Endothelial cell of umbilical vein (primary cell): ENCODE measurements around the gene RPL41. TPM values are rescaled to one million over a fixed set of nuclear protein-coding genes. Genes with fewer than 3 reads are reported as not detected.

Experiments used
- BruUV-seq: library from RNA; stranded (reverse); fragments of 400-500 nt; replicated peaks from 2 replicates; lab custom pipeline; 2021; lab: Mats Ljungman, UMichigan
- CTCF ChIA-PET: fragments of 300-600, 350-600 bp; sonication (Branson Sonifier 250); formaldehyde crosslinking; loops from one replicate; lab custom pipeline; 2021; ENCODE audit warnings: antibody characterized with exemption, inconsistent platforms; lab: Charles Lee
- POLR2A ChIA-PET: fragments of 300-600, 350-600 bp; sonication (Branson Sonifier 250); formaldehyde crosslinking; loops from one replicate; lab custom pipeline; 2021; ENCODE audit warnings: antibody characterized with exemption, inconsistent platforms; lab: Charles Lee
- DNase-seq: peaks from one replicate; pipeline ENCODE4 v3.0.0-alpha.2; 2011; ENCODE audit warnings: low read depth, low spot score
- FAIRE-seq: peaks from 2 replicates; lab custom pipeline; 2011; peaks lifted over from hg19 to GRCh38; lab: Jason Lieb, UNC
- H2AFZ ChIP-seq: 2 replicates; pipeline ENCODE4 v1.6.0; 2012; ENCODE audit warnings: low read depth, low read length, control low read depth, inconsistent platforms
- H3K27ac ChIP-seq: 2 replicates; pipeline ENCODE4 v1.5.1; 2011; ENCODE audit warnings: low read depth, mild to moderate bottlenecking, control low read depth, low read length, moderate library complexity; ENCODE audit not compliant: insufficient read depth
- H3K27me3 ChIP-seq, 2 experiments: 2 replicates each; pipeline versions ENCODE4 v1.6.0 to v1.6.1; 2011; ENCODE audit warnings: low read length in 2 of 2, mixed read lengths in 1 of 2; ENCODE audit not compliant: control insufficient read depth in 2 of 2, insufficient read depth in 2 of 2
- H3K36me3 ChIP-seq, 2 experiments: 2 replicates in 1 of 2; 3 replicates in 1 of 2; pipeline ENCODE4 v1.5.1; 2011; ENCODE audit warnings: low read length in 2 of 2, mild to moderate bottlenecking in 1 of 2, moderate library complexity in 1 of 2; ENCODE audit not compliant: control insufficient read depth in 2 of 2, insufficient read depth in 2 of 2; ENCODE audit errors: extremely low read depth in 1 of 2
- H3K4me1 ChIP-seq: 3 replicates; pipeline ENCODE4 v1.5.1; 2011; ENCODE audit warnings: mild to moderate bottlenecking, low read length; ENCODE audit not compliant: control insufficient read depth, insufficient read depth; ENCODE audit errors: extremely low read depth
- H3K4me2 ChIP-seq: 2 replicates; pipeline ENCODE4 v1.6.1; 2011; ENCODE audit warnings: low read length, control low read depth, mixed read lengths; ENCODE audit not compliant: insufficient read depth
- H3K4me3 ChIP-seq, 3 experiments: fragments of 200-600 bp in 1 of 3; sonication (generic), shearing (Covaris generic) in 1 of 3; replicated peaks in 1 of 3; 2 replicates each; pipeline ENCODE4 v1.5.1; 2011 to 2016; ENCODE audit warnings: control low read depth in 3 of 3, low read length in 3 of 3, mild to moderate bottlenecking in 2 of 3, inconsistent platforms in 1 of 3, low read depth in 1 of 3, moderate library complexity in 1 of 3; ENCODE audit not compliant: insufficient read depth in 1 of 3
- H3K79me2 ChIP-seq: 2 replicates; pipeline ENCODE4 v1.6.0; 2012; ENCODE audit warnings: low read length, inconsistent platforms; ENCODE audit not compliant: control insufficient read depth, insufficient read depth
- H3K9ac ChIP-seq: replicated peaks from 2 replicates; pipeline ENCODE3; 2011; ENCODE audit warnings: low read length, control low read depth; ENCODE audit not compliant: insufficient read depth; ENCODE audit errors: extremely low read depth
- H3K9me1 ChIP-seq: replicated peaks from 3 replicates; pipeline ENCODE4 v1.6.0; 2011; ENCODE audit warnings: mild to moderate bottlenecking, low read length; ENCODE audit not compliant: control insufficient read depth, insufficient read depth; ENCODE audit errors: extremely low read depth
- H3K9me3 ChIP-seq: replicated peaks from 2 replicates; pipeline ENCODE4 v1.5.1; 2012; ENCODE audit warnings: low read length, inconsistent platforms; ENCODE audit not compliant: control insufficient read depth, insufficient read depth
- H4K20me1 ChIP-seq: replicated peaks from 2 replicates; pipeline ENCODE3; 2011; ENCODE audit warnings: mild to moderate bottlenecking, low read length; ENCODE audit not compliant: control insufficient read depth, insufficient read depth; ENCODE audit errors: extremely low read depth
- EZH2 ChIP-seq: IDR thresholded peaks from 2 replicates; pipeline ENCODE4 v1.6.1; 2012; ENCODE audit warnings: borderline replicate concordance, low read depth, mild to moderate bottlenecking, moderate library complexity, low read length, inconsistent platforms; ENCODE audit not compliant: severe bottlenecking
- FOS ChIP-seq: IDR thresholded peaks from 2 replicates; pipeline ENCODE4 v1.6.1; 2011; ENCODE audit warnings: mild to moderate bottlenecking, low read length, moderate library complexity, borderline replicate concordance; ENCODE audit not compliant: insufficient read depth
- GATA2 ChIP-seq: IDR thresholded peaks from 2 replicates; pipeline ENCODE4 v1.7.0; 2011; ENCODE audit warnings: low read depth, mild to moderate bottlenecking, moderate library complexity, mixed read lengths, low read length; ENCODE audit not compliant: insufficient read length, insufficient read depth
- JUN ChIP-seq: IDR thresholded peaks from 2 replicates; pipeline ENCODE4 v1.6.1; 2011; ENCODE audit warnings: borderline replicate concordance, low read depth; ENCODE audit not compliant: insufficient read length, insufficient read depth
- MAX ChIP-seq: IDR thresholded peaks from 2 replicates; pipeline ENCODE4 v1.6.1; 2011; ENCODE audit not compliant: insufficient read depth, insufficient read length
- MYC ChIP-seq: IDR thresholded peaks from one replicate; pipeline ENCODE4 v1.6.1; 2011; ENCODE audit warnings: mild to moderate bottlenecking, low read depth, low read length
- POLR2A ChIP-seq: IDR thresholded peaks from 2 replicates; pipeline ENCODE4 v1.6.1; 2012; ENCODE audit warnings: low read depth, mild to moderate bottlenecking, control low read depth, low read length
- POLR2AphosphoS5 ChIP-seq: IDR thresholded peaks from 2 replicates; pipeline ENCODE4 v1.6.1; 2012; ENCODE audit warnings: low read depth, mild to moderate bottlenecking, control low read depth, low read length, moderate library complexity; ENCODE audit not compliant: insufficient read depth
- dilution Hi-C: fragments of 300-500 bp; cut with MboI; formaldehyde crosslinking; loops from one replicate; pipeline ENCODE4 v1.15.0; 2019; ENCODE audit warnings: low sequenced_read_pairs; ENCODE audit not compliant: extremely low pct_ligation_motif_present
- intact Hi-C: fragments of 100-400 bp; cut with micrococcal nuclease; formaldehyde crosslinking; loops from one replicate; pipeline ENCODE4 v1.10.0; 2022
- polyA plus RNA-seq, 4 experiments: library from polyadenylated mRNA; depleted of rRNA in 3 of 4; stranded (reverse) in 3 of 4; unstranded in 1 of 4; fragments of >200 nt; gene quantifications; 2 replicates each; pipeline versions ENCODE4 v1.2.1 to v1.2.3, GENCODE V29; 2011 to 2012; ENCODE audit warnings: missing spikeins in 1 of 4
- total RNA-seq: library from RNA; stranded (reverse); gene quantifications from 2 replicates; pipeline ENCODE4 v1.2.3, GENCODE V29; 2021
- TF ChIP-seq, protein P1 (sequence below), 2 donors: IDR thresholded peaks; 1 replicate in 1 of 2; 2 replicates in 1 of 2; pipeline ENCODE4 v1.5.1; 2011; ENCODE audit warnings: low read length in 2 of 2, mild to moderate bottlenecking in 2 of 2, moderate library complexity in 2 of 2, control low read depth in 1 of 2, inconsistent platforms in 1 of 2, low read depth in 1 of 2; ENCODE audit not compliant: insufficient read depth in 1 of 2; ENCODE audit errors: extremely low read depth in 1 of 2

RPL41 gene
- total and polyA plus RNA-seq, 2 donors (not counting 3 experiments of a cell fraction or from before 2014, with no cell fraction given) = 3,212 to 9,990 TPM

DNA sequence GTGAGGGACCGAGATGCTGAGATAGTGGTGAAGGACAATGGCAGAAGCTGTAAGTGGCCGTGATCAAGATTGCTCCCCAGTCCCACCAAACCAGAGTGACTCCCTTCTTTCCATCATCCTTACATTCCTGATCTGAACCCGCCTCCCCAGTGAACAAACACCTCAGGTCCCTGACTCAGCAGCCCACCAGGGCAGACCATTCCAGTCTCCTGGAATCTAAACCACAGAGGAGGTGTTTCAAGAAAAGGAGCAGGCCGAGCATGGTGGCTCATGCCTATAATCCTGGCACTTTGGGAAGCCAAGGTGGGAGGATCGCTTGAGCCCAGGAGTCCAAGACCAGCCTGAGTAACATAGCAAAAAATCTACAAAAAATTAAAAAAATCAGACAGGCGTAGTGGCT is 29.8 kb upstream of the RPL41 start:
- H3K9me1 ChIP-seq = no peaks in the 10 kb centered on the region
- peaks cover 3% of the 10 kb centered on the region in 2 experiments for H3K27me3 ChIP-seq
- no peaks in the 10 kb centered on the region for H3K9me3 ChIP-seq
- H3K4me1 ChIP-seq = peaks cover 13% of the 10 kb centered on the region
- TF ChIP-seq POLR2AphosphoS5 (no peak), MYC (no peak), EZH2 (no peak), GATA2 (no peak), JUN (no peak), POLR2A (no peak), FOS (no peak), MAX (no peak)
- TF ChIP-seq, protein P1, sequence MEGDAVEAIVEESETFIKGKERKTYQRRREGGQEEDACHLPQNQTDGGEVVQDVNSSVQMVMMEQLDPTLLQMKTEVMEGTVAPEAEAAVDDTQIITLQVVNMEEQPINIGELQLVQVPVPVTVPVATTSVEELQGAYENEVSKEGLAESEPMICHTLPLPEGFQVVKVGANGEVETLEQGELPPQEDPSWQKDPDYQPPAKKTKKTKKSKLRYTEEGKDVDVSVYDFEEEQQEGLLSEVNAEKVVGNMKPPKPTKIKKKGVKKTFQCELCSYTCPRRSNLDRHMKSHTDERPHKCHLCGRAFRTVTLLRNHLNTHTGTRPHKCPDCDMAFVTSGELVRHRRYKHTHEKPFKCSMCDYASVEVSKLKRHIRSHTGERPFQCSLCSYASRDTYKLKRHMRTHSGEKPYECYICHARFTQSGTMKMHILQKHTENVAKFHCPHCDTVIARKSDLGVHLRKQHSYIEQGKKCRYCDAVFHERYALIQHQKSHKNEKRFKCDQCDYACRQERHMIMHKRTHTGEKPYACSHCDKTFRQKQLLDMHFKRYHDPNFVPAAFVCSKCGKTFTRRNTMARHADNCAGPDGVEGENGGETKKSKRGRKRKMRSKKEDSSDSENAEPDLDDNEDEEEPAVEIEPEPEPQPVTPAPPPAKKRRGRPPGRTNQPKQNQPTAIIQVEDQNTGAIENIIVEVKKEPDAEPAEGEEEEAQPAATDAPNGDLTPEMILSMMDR (IDR thresholded peaks at IDR 0.05; ENCODE audit: extremely low read depth in 1 of 2, insufficient read depth in 1 of 2, low read depth in 1 of 2, low read length in 2 of 2) = no peak
- no peak overlapping the region for H3K4me2 ChIP-seq
- H3K79me2 ChIP-seq = no peaks in the 10 kb centered on the region
- ChIA-PET CTCF (interaction anchor here (2.5 to 2.9 kb wide), 2 partner anchors 18 to 90 kb away, joined by 14 to 35 read pairs; partner anchors contain the start of genes PA2G4 and SUOX), POLR2A (interaction anchor here (0.6 kb wide), 1 partner anchor 42 kb away, joined by 3 read pairs; no protein-coding TSS in a partner anchor)
- dilution Hi-C loops (no loop called here), intact Hi-C loops (no loop called here)
- no peak overlapping the region for H3K9ac ChIP-seq
- no peak overlapping the region for H3K4me3 ChIP-seq
- DNase-seq (no peak), FAIRE-seq (no peak)
- H3K27ac ChIP-seq = no peak overlapping the region
- BruUV-seq = no TSS peak
- H4K20me1 ChIP-seq = no peaks in the 10 kb centered on the region
- no peaks in the 10 kb centered on the region for H3K36me3 ChIP-seq
- H2AFZ ChIP-seq = no peak overlapping the region
